Gastrocnemius medialis (tissue), 4 donors: Measurements from ENCODE around the gene GUK1.

Experiments
- POLR2A ChIP-seq, 2 donors: fragments of 450-650 bp; IDR thresholded peaks; one replicate each; pipeline ENCODE4 v1.6.1; 2017; ENCODE audit warnings: antibody characterized with exemption in 2 of 2, mild to moderate bottlenecking in 2 of 2, moderate library complexity in 2 of 2
- TF ChIP-seq, protein P1 (sequence below), 5 experiments: fragments of 450-650 bp in 3 of 5; fragments of 200-600 bp in 2 of 5; sonication (generic) in 2 of 5; IDR thresholded peaks in 4 of 5; conservative IDR thresholded peaks in 1 of 5; 1 replicate in 4 of 5; 2 replicates in 1 of 5; pipeline ENCODE4 v1.5.1; 2016 to 2019; ENCODE audit warnings: antibody characterized with exemption in 5 of 5, mild to moderate bottlenecking in 3 of 5, moderate library complexity in 3 of 5

GRCh38 chr1:228140724-228141225 is 696 bp downstream of the GUK1 start:
- TF ChIP-seq, protein P1, sequence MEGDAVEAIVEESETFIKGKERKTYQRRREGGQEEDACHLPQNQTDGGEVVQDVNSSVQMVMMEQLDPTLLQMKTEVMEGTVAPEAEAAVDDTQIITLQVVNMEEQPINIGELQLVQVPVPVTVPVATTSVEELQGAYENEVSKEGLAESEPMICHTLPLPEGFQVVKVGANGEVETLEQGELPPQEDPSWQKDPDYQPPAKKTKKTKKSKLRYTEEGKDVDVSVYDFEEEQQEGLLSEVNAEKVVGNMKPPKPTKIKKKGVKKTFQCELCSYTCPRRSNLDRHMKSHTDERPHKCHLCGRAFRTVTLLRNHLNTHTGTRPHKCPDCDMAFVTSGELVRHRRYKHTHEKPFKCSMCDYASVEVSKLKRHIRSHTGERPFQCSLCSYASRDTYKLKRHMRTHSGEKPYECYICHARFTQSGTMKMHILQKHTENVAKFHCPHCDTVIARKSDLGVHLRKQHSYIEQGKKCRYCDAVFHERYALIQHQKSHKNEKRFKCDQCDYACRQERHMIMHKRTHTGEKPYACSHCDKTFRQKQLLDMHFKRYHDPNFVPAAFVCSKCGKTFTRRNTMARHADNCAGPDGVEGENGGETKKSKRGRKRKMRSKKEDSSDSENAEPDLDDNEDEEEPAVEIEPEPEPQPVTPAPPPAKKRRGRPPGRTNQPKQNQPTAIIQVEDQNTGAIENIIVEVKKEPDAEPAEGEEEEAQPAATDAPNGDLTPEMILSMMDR (IDR thresholded peaks at IDR 0.05 in 4 of 5, conservative IDR thresholded peaks at IDR 0.05 in 1 of 5) = no peak
- no peak for TF ChIP-seq POLR2A (IDR thresholded peaks at IDR 0.05)
